Suprapubic skin (tissue), 4 donors: ENCODE data around the gene MYMX. TPM values are rescaled to one million over a fixed set of nuclear protein-coding genes. Genes with fewer than 3 reads are reported as not detected.

ENCODE experiments used
- DNase-seq, 2 donors: peaks; one replicate each; pipeline ENCODE4 v3.0.0-alpha.2; 2019; ENCODE audit warnings: low spot score in 2 of 2
- H3K27ac ChIP-seq: fragments of 200-600 bp; sonication (generic); one replicate; pipeline ENCODE4 v1.5.1; 2019
- H3K27me3 ChIP-seq: fragments of 200-600 bp; sonication (generic); one replicate; pipeline ENCODE4 v1.5.1; 2019
- H3K36me3 ChIP-seq: fragments of 200-600 bp; sonication (generic); one replicate; pipeline ENCODE4 v1.5.1; 2019
- H3K4me1 ChIP-seq: fragments of 200-600 bp; sonication (generic); one replicate; pipeline ENCODE4 v1.5.1; 2019
- H3K4me3 ChIP-seq: fragments of 200-600 bp; sonication (generic); one replicate; pipeline ENCODE4 v1.5.1; 2019; ENCODE audit warnings: mild to moderate bottlenecking
- H3K9me3 ChIP-seq: fragments of 200-600 bp; sonication (generic); one replicate; pipeline ENCODE4 v1.5.1; 2019
- EP300 ChIP-seq: sonication (generic); formaldehyde crosslinking; IDR thresholded peaks from one replicate; pipeline ENCODE4 v1.6.1; 2017; ENCODE audit warnings: antibody characterized with exemption
- POLR2A ChIP-seq, 2 donors: fragments of 450-650 bp; IDR thresholded peaks; one replicate each; pipeline ENCODE4 v1.6.1; 2017; ENCODE audit warnings: antibody characterized with exemption in 2 of 2, mild to moderate bottlenecking in 2 of 2, moderate library complexity in 2 of 2
- POLR2AphosphoS5 ChIP-seq, 3 donors: sonication (generic); formaldehyde crosslinking; IDR thresholded peaks; one replicate each; pipeline ENCODE4 v1.6.1; 2017; ENCODE audit warnings: antibody characterized with exemption in 3 of 3
- WGBS: methylation state at CpG from one replicate; pipeline ENCODE4 v1.1.5; 2018; 5-methylcytosine and 5-hydroxymethylcytosine counted together
- total RNA-seq, 4 donors: library from RNA; depleted of rRNA; stranded (reverse); fragments of >200 nt; gene quantifications; one replicate each; pipeline ENCODE4 v1.1.0, GENCODE V29; 2016
- TF ChIP-seq, protein P1 (sequence below), 2 donors: fragments of 200-600 bp in 1 of 2; fragments of 450-650 bp in 1 of 2; sonication (generic) in 1 of 2; IDR thresholded peaks; one replicate each; pipeline ENCODE4 v1.5.1; 2016 to 2019; ENCODE audit warnings: antibody characterized with exemption in 2 of 2, mild to moderate bottlenecking in 1 of 2, moderate library complexity in 1 of 2

Gene MYMX
- total RNA-seq, 4 donors from 2014 or later = not detected

DNA sequence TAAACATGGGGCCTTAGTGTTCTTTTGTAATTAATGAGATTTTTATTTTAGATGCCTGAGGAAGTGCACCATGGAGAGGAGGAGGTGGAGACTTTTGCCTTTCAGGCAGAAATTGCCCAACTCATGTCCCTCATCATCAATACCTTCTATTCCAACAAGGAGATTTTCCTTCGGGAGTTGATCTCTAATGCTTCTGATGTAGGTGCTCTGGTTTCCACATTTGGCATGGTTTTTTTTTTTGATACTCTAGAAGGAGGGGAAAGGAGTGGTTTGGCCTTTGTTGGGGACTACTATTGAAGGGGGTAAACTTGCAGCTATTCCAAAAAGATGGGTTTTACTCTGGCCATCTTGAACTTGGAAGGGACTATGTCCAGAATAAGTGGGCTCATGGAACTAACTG, 31.9 kb downstream of the MYMX start:
- peaks cover 49% of the 10 kb centered on the region for H3K36me3 ChIP-seq
- H3K27ac ChIP-seq = no peak overlapping the region
- H3K9me3 ChIP-seq = no peaks in the 10 kb centered on the region
- no peaks in the 10 kb centered on the region for H3K27me3 ChIP-seq
- peaks cover 43% of the 10 kb centered on the region for H3K4me1 ChIP-seq
- WGBS = 14% methylated on average over 1 of the region's 1 CpG
- no peak for DNase-seq
- H3K4me3 ChIP-seq = peak overlapping the region; percentile 92
- TF ChIP-seq POLR2AphosphoS5 (IDR thresholded peaks at IDR 0.05) = no peak
- no peak for TF ChIP-seq POLR2A (IDR thresholded peaks at IDR 0.05)
- TF ChIP-seq, protein P1, sequence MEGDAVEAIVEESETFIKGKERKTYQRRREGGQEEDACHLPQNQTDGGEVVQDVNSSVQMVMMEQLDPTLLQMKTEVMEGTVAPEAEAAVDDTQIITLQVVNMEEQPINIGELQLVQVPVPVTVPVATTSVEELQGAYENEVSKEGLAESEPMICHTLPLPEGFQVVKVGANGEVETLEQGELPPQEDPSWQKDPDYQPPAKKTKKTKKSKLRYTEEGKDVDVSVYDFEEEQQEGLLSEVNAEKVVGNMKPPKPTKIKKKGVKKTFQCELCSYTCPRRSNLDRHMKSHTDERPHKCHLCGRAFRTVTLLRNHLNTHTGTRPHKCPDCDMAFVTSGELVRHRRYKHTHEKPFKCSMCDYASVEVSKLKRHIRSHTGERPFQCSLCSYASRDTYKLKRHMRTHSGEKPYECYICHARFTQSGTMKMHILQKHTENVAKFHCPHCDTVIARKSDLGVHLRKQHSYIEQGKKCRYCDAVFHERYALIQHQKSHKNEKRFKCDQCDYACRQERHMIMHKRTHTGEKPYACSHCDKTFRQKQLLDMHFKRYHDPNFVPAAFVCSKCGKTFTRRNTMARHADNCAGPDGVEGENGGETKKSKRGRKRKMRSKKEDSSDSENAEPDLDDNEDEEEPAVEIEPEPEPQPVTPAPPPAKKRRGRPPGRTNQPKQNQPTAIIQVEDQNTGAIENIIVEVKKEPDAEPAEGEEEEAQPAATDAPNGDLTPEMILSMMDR (IDR thresholded peaks at IDR 0.05) = no peak
- TF ChIP-seq EP300 = no peak

DNA sequence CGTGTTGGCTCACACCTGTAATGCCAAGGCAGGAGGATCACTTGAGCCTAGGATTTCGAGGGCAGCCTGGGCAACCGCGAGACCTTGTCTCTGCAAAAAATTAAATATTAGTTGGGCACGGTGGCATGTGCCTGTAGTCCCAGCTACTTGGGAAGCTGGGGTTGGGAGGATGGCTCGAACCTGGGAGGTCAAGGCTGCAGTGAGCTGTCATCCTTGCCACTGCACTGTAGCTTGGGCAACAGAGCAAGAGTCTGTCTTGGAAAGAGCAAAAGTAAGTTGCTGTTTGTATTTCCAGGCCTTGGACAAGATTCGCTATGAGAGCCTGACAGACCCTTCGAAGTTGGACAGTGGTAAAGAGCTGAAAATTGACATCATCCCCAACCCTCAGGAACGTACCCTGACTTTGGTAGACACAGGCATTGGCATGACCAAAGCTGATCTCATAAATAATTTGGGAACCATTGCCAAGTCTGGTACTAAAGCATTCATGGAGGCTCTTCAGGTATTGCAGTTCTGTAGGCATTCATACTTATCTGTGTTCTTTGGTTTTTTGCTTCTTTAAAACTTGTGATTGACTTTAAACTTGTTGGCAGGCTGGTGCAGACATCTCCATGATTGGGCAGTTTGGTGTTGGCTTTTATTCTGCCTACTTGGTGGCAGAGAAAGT, 32.5 kb downstream of the MYMX start:
- no peaks in the 10 kb centered on the region for H3K9me3 ChIP-seq
- H3K4me3 ChIP-seq = peak overlapping the region; percentile 92
- peaks cover 55% of the 10 kb centered on the region for H3K36me3 ChIP-seq
- H3K27ac ChIP-seq = no peak overlapping the region
- 63% methylated on average over 9 of the region's 9 CpGs for WGBS
- H3K4me1 ChIP-seq = peaks cover 43% of the 10 kb centered on the region
- TF ChIP-seq POLR2A (IDR thresholded peaks at IDR 0.05) (no peak), EP300 (no peak), POLR2AphosphoS5 (IDR thresholded peaks at IDR 0.05) (no peak)
- TF ChIP-seq, protein P1 (IDR thresholded peaks at IDR 0.05) = no peak
- no peaks in the 10 kb centered on the region for H3K27me3 ChIP-seq
- no peak for DNase-seq

DNA sequence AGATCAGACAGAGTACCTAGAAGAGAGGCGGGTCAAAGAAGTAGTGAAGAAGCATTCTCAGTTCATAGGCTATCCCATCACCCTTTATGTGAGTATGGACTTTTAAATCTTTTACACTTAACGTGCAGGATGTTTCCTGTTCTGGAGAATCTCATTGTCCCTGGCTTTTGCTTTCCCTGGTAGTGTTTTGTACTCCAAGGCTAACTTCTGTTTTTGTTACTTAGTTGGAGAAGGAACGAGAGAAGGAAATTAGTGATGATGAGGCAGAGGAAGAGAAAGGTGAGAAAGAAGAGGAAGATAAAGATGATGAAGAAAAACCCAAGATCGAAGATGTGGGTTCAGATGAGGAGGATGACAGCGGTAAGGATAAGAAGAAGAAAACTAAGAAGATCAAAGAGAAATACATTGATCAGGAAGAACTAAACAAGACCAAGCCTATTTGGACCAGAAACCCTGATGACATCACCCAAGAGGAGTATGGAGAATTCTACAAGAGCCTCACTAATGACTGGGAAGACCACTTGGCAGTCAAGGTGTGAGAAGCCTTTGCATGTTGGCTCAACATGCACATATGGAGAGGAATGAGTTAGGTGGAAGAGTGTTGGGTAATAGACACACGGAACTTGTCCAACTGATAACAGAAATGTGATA, 33.5 kb downstream of the MYMX start:
- H3K9me3 ChIP-seq = no peaks in the 10 kb centered on the region
- H3K4me3 ChIP-seq = no peak overlapping the region
- H3K27ac ChIP-seq = no peak overlapping the region
- no peak for DNase-seq
- H3K27me3 ChIP-seq = no peaks in the 10 kb centered on the region
- no peak for TF ChIP-seq EP300
- peaks cover 45% of the 10 kb centered on the region for H3K4me1 ChIP-seq
- 70% methylated on average over 6 of the region's 6 CpGs for WGBS
- H3K36me3 ChIP-seq = peaks cover 65% of the 10 kb centered on the region

DNA sequence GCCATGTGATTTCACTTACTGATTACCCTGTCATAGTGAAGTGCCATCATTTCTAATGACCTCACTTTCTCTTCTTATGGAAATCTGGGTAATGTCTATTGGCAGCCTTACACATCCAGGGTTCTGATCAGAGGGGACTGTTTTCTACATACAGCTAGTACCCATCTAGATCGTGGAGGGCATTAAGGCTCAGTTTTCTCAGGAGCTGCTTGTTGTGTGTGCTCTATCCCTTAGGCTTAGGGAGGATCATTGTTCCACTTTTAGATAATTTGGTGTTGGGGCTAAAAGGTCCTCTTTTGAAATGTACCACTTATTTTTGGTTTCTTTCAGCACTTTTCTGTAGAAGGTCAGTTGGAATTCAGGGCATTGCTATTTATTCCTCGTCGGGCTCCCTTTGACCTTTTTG, 34.0 kb downstream of the MYMX start:
- H3K4me3 ChIP-seq = no peak overlapping the region

DNA sequence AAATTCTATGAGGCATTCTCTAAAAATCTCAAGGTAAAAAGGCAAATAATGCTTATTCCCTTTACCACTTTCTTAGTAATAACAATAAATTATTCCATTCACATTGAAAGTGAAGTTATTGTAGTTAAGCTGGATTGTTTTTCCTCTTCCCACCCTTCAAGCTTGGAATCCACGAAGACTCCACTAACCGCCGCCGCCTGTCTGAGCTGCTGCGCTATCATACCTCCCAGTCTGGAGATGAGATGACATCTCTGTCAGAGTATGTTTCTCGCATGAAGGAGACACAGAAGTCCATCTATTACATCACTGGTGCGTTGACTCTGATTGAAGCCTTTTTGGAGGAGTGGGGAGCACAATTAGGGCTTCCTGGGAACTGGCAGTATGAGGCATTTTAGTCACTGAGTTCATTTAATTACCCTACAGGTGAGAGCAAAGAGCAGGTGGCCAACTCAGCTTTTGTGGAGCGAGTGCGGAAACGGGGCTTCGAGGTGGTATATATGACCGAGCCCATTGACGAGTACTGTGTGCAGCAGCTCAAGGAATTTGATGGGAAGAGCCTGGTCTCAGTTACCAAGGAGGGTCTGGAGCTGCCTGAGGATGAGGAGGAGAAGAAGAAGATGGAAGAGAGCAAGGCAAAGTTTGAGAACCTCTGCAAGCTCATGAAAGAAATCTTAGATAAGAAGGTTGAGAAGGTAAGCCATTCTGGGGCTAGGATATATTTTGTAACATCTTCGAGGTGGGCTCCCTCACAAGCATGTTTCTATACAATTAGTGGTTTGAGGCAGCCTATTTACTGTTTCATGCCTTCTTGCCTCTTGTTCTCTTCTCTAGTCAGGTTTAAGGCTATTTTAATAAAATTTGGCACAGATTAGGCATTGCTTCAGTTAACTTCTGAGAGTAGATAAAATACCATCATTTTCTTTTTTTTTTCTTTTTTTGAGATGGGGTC, 35.1 kb downstream of the MYMX start:
- H3K9me3 ChIP-seq = no peaks in the 10 kb centered on the region
- no peaks in the 10 kb centered on the region for H3K27me3 ChIP-seq
- H3K4me1 ChIP-seq = peaks cover 53% of the 10 kb centered on the region
- H3K27ac ChIP-seq = no peak overlapping the region
- no peak for DNase-seq
- WGBS = 90% methylated on average over 14 of the region's 14 CpGs
- no peak for TF ChIP-seq EP300
- no peak for TF ChIP-seq POLR2AphosphoS5 (IDR thresholded peaks at IDR 0.05)
- TF ChIP-seq, protein P1 (IDR thresholded peaks at IDR 0.05) = no peak
- no peak for TF ChIP-seq POLR2A (IDR thresholded peaks at IDR 0.05)
- H3K36me3 ChIP-seq = peaks cover 68% of the 10 kb centered on the region
- H3K4me3 ChIP-seq = no peak overlapping the region

More for the DNA sequence above, 34.0 kb downstream of the MYMX start:
- no peaks in the 10 kb centered on the region for H3K27me3 ChIP-seq
- no peak overlapping the region for H3K27ac ChIP-seq
- H3K4me1 ChIP-seq = peaks cover 47% of the 10 kb centered on the region
- TF ChIP-seq, protein P1 (IDR thresholded peaks at IDR 0.05) = no peak
- TF ChIP-seq POLR2AphosphoS5 (IDR thresholded peaks at IDR 0.05) = no peak
- no peak for TF ChIP-seq POLR2A (IDR thresholded peaks at IDR 0.05)
- no peak for TF ChIP-seq EP300
- H3K9me3 ChIP-seq = no peaks in the 10 kb centered on the region
- no peak for DNase-seq
- WGBS = 77% methylated on average over 3 of the region's 3 CpGs
- H3K36me3 ChIP-seq = peaks cover 68% of the 10 kb centered on the region
